Calu3 (cell line): ENCODE data around the gene SLC1A2. TPM values are rescaled to one million over a fixed set of nuclear protein-coding genes. Genes with fewer than 3 reads are reported as not detected.

Experiments
- BruUV-seq: library from RNA; stranded (reverse); fragments of 400-500 nt; replicated peaks from 2 replicates; lab custom pipeline; 2021; lab: Mats Ljungman, UMichigan
- CTCF ChIA-PET: fragments of 300-600 bp; sonication (Branson Sonifier 250); formaldehyde crosslinking; loops from one replicate; lab custom pipeline; 2022; ENCODE audit warnings: antibody characterized with exemption; lab: Charles Lee
- DNase-seq: peaks from one replicate; pipeline ENCODE4 v3.0.0; 2022
- H3K27ac Mint-ChIP-seq: one replicate; pipeline ENCODE4 v1.8.0; 2022; ENCODE audit warnings: mixed read lengths; ENCODE audit not compliant: unreplicated experiment
- H3K27me3 Mint-ChIP-seq: one replicate; pipeline ENCODE4 v1.8.0; 2022; ENCODE audit warnings: mixed read lengths; ENCODE audit not compliant: unreplicated experiment
- H3K36me3 Mint-ChIP-seq: one replicate; pipeline ENCODE4 v1.8.0; 2022; ENCODE audit warnings: mild to moderate bottlenecking, moderate library complexity, mixed read lengths; ENCODE audit not compliant: insufficient read depth, unreplicated experiment
- H3K4me1 Mint-ChIP-seq: one replicate; pipeline ENCODE4 v1.8.0; 2022; ENCODE audit warnings: mild to moderate bottlenecking, low read depth, mixed read lengths; ENCODE audit not compliant: unreplicated experiment
- H3K4me3 Mint-ChIP-seq: one replicate; pipeline ENCODE4 v1.8.0; 2022; ENCODE audit warnings: mild to moderate bottlenecking, low read depth, moderate library complexity, mixed read lengths; ENCODE audit not compliant: unreplicated experiment
- H3K9me3 Mint-ChIP-seq: one replicate; pipeline ENCODE4 v1.8.0; 2022; ENCODE audit warnings: low read depth, mixed read lengths; ENCODE audit not compliant: unreplicated experiment
- intact Hi-C: fragments of 100-400 bp; cut with micrococcal nuclease; formaldehyde crosslinking; loops from one replicate; pipeline ENCODE4 v1.10.0; 2022; ENCODE audit not compliant: unreplicated experiment
- total RNA-seq: library from RNA; stranded (reverse); gene quantifications from 2 replicates; pipeline ENCODE4 v1.2.3, GENCODE V29; 2022
- TF ChIP-seq, protein P1 (sequence below): fragments of 200-600 bp; IDR thresholded peaks from one replicate; pipeline ENCODE4 v1.8.0; 2022; ENCODE audit warnings: antibody characterized with exemption; ENCODE audit not compliant: unreplicated experiment

Gene SLC1A2
- total RNA-seq, 1 experiment from 2014 or later = 0.40 TPM

GRCh38 chr11:35461917-35462538 is 42.7 kb upstream of the SLC1A2 start:
- H3K9me3 Mint-ChIP-seq = no peaks in the 10 kb centered on the region
- TF ChIP-seq, protein P1, sequence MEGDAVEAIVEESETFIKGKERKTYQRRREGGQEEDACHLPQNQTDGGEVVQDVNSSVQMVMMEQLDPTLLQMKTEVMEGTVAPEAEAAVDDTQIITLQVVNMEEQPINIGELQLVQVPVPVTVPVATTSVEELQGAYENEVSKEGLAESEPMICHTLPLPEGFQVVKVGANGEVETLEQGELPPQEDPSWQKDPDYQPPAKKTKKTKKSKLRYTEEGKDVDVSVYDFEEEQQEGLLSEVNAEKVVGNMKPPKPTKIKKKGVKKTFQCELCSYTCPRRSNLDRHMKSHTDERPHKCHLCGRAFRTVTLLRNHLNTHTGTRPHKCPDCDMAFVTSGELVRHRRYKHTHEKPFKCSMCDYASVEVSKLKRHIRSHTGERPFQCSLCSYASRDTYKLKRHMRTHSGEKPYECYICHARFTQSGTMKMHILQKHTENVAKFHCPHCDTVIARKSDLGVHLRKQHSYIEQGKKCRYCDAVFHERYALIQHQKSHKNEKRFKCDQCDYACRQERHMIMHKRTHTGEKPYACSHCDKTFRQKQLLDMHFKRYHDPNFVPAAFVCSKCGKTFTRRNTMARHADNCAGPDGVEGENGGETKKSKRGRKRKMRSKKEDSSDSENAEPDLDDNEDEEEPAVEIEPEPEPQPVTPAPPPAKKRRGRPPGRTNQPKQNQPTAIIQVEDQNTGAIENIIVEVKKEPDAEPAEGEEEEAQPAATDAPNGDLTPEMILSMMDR = no peak
- no peaks in the 10 kb centered on the region for H3K4me1 Mint-ChIP-seq
- no peak for DNase-seq
- no peak overlapping the region for H3K4me3 Mint-ChIP-seq
- H3K27me3 Mint-ChIP-seq = peaks cover 91% of the 10 kb centered on the region
- no peaks in the 10 kb centered on the region for H3K36me3 Mint-ChIP-seq
- no peak overlapping the region for H3K27ac Mint-ChIP-seq
- no TSS peak for BruUV-seq
- intact Hi-C loops = no loop called here
- CTCF ChIA-PET = no interaction called here

- DNase-seq = no peak
- TF ChIP-seq, protein P1 = no peak
- H3K27me3 Mint-ChIP-seq = peaks cover 91% of the 10 kb centered on the region
- no TSS peak for BruUV-seq
- intact Hi-C loops = no loop called here
- H3K9me3 Mint-ChIP-seq = no peaks in the 10 kb centered on the region
- CTCF ChIA-PET = no interaction called here
- H3K4me1 Mint-ChIP-seq = no peaks in the 10 kb centered on the region
- no peak overlapping the region for H3K27ac Mint-ChIP-seq
- no peak overlapping the region for H3K4me3 Mint-ChIP-seq
- H3K36me3 Mint-ChIP-seq = no peaks in the 10 kb centered on the region
These were observed 40.1 kb upstream of the SLC1A2 start for GRCh38 chr11:35459489-35459888.

- intact Hi-C loops = no loop called here
- TF ChIP-seq, protein P1 = no peak
- Mint-ChIP-seq H3K9me3 (no peaks in the 10 kb centered on the region), H3K27ac (no peak overlapping the region), H3K4me1 (no peaks in the 10 kb centered on the region), H3K27me3 (peaks cover 91% of the 10 kb centered on the region), H3K36me3 (no peaks in the 10 kb centered on the region), H3K4me3 (no peak overlapping the region)
- no TSS peak for BruUV-seq
- CTCF ChIA-PET = no interaction called here
- DNase-seq = no peak
These were observed 39.5 kb upstream of the SLC1A2 start for GRCh38 chr11:35458846-35459245.

DNA sequence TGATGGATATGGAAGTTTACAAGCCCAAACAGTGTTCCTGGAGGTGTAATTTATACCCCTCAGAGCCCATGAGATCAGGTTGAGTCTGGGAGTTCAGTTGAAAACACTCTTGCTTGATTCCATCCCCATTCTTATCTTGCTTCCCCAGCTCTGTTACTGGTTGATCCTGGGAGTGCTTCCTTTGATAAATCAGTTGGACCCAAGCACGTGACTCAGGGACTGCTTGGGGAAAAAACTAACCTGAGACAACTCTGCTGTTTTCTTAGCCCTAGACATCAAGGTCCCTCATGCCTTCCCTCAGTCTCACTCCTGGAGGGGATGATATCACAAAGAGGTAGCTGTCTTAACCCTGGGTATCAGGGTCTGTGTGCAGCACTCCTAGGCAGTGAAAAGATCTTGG is 35.0 kb upstream of the SLC1A2 start:
- Mint-ChIP-seq H3K9me3 (no peaks in the 10 kb centered on the region), H3K27ac (no peak overlapping the region), H3K4me1 (no peaks in the 10 kb centered on the region), H3K27me3 (peaks cover 83% of the 10 kb centered on the region), H3K36me3 (no peaks in the 10 kb centered on the region), H3K4me3 (no peak overlapping the region)
- no TSS peak for BruUV-seq
- no peak for DNase-seq
- CTCF ChIA-PET = no interaction called here
- intact Hi-C loops = no loop called here
- TF ChIP-seq, protein P1 = no peak
